Ishikawa (cell line): ENCODE data around the gene EPB41L2.

Experiments
- CEBPB ChIP-seq: IDR thresholded peaks from 2 replicates; pipeline ENCODE4 v1.6.1; 2012
- CREB1 ChIP-seq: IDR thresholded peaks from 2 replicates; pipeline ENCODE4 v1.6.1; 2012; ENCODE audit warnings: low read depth
- EGR1 ChIP-seq: IDR thresholded peaks from 2 replicates; pipeline ENCODE4 v1.6.1; 2012
- EP300 ChIP-seq: IDR thresholded peaks from 2 replicates; pipeline ENCODE4 v1.6.1; 2012; ENCODE audit warnings: borderline replicate concordance
- FOXM1 ChIP-seq: IDR thresholded peaks from 2 replicates; pipeline ENCODE4 v1.6.1; 2012; ENCODE audit warnings: low read depth, borderline replicate concordance
- MAX ChIP-seq: IDR thresholded peaks from 2 replicates; pipeline ENCODE4 v1.6.1; 2012
- NFIC ChIP-seq: IDR thresholded peaks from 2 replicates; pipeline ENCODE4 v1.6.1; 2012
- RAD21 ChIP-seq: IDR thresholded peaks from 2 replicates; pipeline ENCODE4 v1.6.1; 2012; ENCODE audit warnings: low read depth
- REST ChIP-seq: IDR thresholded peaks from 2 replicates; pipeline ENCODE4 v1.6.1; 2012; ENCODE audit warnings: low read depth, mild to moderate bottlenecking
- TAF1 ChIP-seq: IDR thresholded peaks from 2 replicates; pipeline ENCODE4 v1.6.1; 2012; ENCODE audit warnings: low read depth, mild to moderate bottlenecking
- TCF12 ChIP-seq: IDR thresholded peaks from 2 replicates; pipeline ENCODE4 v1.6.1; 2012; ENCODE audit warnings: low read depth
- TEAD4 ChIP-seq: IDR thresholded peaks from 2 replicates; pipeline ENCODE4 v1.6.1; 2012
- USF1 ChIP-seq: IDR thresholded peaks from 2 replicates; pipeline ENCODE4 v1.6.1; 2012
- YY1 ChIP-seq: IDR thresholded peaks from 2 replicates; pipeline ENCODE4 v1.6.1; 2012; ENCODE audit warnings: low read depth
- ZBTB7A ChIP-seq: IDR thresholded peaks from 2 replicates; pipeline ENCODE4 v1.6.1; 2012; ENCODE audit warnings: low read depth

EPB41L2 gene

GRCh38 chr6:130980310-130981032 is 82.6 kb downstream of the EPB41L2 start:
- TF ChIP-seq EGR1 (no peak), RAD21 (no peak), CEBPB (no peak), ZBTB7A (no peak), CREB1 (no peak), MAX (no peak)

GRCh38 chr6:130978660-130979396 is 84.2 kb downstream of the EPB41L2 start:
- TF ChIP-seq TCF12 (no peak), USF1 (no peak), REST (no peak), TEAD4 (no peak), MAX (no peak), EGR1 (no peak), TAF1 (no peak), RAD21 (no peak), CEBPB (no peak), EP300 (no peak), ZBTB7A (no peak), FOXM1 (no peak), CREB1 (no peak), NFIC (no peak), YY1 (no peak)

- TF ChIP-seq ZBTB7A = no peak
- no peak for TF ChIP-seq YY1
- no peak for TF ChIP-seq CEBPB
- no peak for TF ChIP-seq TCF12
- TF ChIP-seq MAX = no peak
- TF ChIP-seq EP300 = no peak
- no peak for TF ChIP-seq TAF1
- no peak for TF ChIP-seq RAD21
- TF ChIP-seq FOXM1 = no peak
- TF ChIP-seq USF1 = no peak
- TF ChIP-seq CREB1 = no peak
- TF ChIP-seq TEAD4 = no peak
- no peak for TF ChIP-seq NFIC
- TF ChIP-seq EGR1 = no peak
- TF ChIP-seq REST = no peak
Measured at GRCh38 chr6:130978180-130978579, 84.9 kb downstream of the EPB41L2 start.

DNA sequence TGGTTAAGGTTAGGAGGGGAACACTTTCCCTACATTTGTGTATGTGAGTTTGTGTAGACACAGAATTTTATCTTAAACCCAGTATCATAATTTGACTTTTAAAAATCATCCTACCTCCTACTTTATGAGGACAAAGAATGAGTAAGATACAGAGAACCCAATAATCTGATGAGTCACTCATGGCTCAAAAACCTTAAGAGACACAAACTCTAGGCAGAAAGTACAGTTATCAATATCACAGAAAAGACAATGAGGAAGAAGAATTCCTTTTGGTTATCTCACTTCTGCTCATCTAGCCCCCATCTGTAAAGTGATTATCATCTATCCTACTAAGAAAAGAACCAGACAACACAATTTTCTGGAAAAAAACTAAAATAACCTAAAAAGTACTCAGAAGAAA is 87.7 kb downstream of the EPB41L2 start:
- TF ChIP-seq TAF1 (no peak), CREB1 (no peak), YY1 (no peak), MAX (no peak), CEBPB (no peak), TEAD4 (no peak), ZBTB7A (no peak), FOXM1 (no peak), NFIC (no peak)

DNA sequence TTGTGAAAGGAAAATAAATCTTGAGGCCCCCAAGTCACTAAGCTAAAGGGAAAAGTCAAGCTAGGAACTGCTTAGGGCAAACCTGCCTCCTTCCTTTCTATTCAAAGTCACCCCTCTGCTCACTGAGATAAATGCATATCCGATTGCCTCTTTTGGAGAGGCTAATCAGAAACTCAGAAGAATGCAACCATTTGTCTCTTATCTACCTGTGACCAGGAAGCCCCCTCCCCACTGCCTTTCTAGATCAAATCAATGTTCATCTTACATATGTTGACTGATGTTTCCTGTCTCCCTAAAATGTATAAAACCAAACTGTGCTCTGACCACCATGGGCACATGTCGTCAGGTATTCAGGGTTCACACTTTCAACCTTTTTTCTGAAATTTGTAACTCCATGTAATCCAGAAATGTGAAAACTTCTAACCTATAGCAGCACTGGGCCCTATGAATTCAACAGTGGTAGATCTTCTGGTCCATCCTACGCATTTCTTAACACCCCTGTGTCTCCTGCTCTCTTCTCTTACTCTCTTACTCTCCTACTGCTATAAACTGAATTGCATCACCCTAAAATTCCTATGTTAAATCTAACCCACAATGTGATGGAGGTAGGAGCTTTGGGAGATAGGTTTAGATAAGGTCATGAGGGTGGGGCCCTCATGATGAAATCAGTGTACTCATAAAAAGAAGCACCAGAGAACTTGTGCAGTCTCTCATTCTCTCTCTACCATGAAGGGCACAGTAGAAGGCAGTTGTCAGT is 89.3 kb downstream of the EPB41L2 start:
- TF ChIP-seq TEAD4 (no peak), RAD21 (no peak), MAX (no peak), ZBTB7A (no peak), YY1 (no peak)
